Right lobe of liver (tissue), 6 donors: ENCODE data around the gene VAV3. TPM values are rescaled to one million over a fixed set of nuclear protein-coding genes. Genes with fewer than 3 reads are reported as not detected.

ENCODE experiments used
- ATAC-seq, 4 donors: fragments of 200-7000 bp; cut with Tn5 transposase; one replicate each; pipeline ENCODE4 v1.9.1; 2020; ENCODE audit warnings: mild to moderate bottlenecking in 4 of 4, moderate library complexity in 4 of 4
- DNase-seq, 3 donors: peaks; one replicate each; pipeline ENCODE4 v3.0.0-alpha.2; 2020
- H3K27ac ChIP-seq, 3 donors: fragments of 200-600 bp; one replicate each; pipeline ENCODE4 v1.8.0; 2022
- H3K27me3 ChIP-seq, 2 donors: fragments of 200-600 bp; one replicate each; pipeline ENCODE4 v1.8.0; 2022
- H3K36me3 ChIP-seq, 4 donors: fragments of 200-600 bp; sonication (generic) in 1 of 4; one replicate each; pipeline versions ENCODE4 v1.5.1 to v1.8.0; 2017 to 2022; ENCODE audit warnings: control low read depth in 1 of 4
- H3K4me1 ChIP-seq, 4 donors: fragments of 200-600 bp; sonication (generic) in 1 of 4; one replicate each; pipeline versions ENCODE4 v1.5.1 to v1.8.0; 2017 to 2022; ENCODE audit warnings: control low read depth in 1 of 4
- H3K4me3 ChIP-seq, 3 donors: fragments of 200-600 bp; one replicate each; pipeline ENCODE4 v1.8.0; 2022
- H3K9me3 ChIP-seq, 4 donors: fragments of 200-600 bp; sonication (generic) in 1 of 4; one replicate each; pipeline versions ENCODE4 v1.5.1 to v1.8.0; 2017 to 2022; ENCODE audit warnings: control low read depth in 1 of 4
- POLR2A ChIP-seq: fragments of 450-650 bp; IDR thresholded peaks from one replicate; pipeline ENCODE4 v1.6.1; 2017; ENCODE audit warnings: antibody characterized with exemption, mild to moderate bottlenecking
- WGBS: methylation state at CpG from one replicate; pipeline ENCODE4 v1.1.6; 2018; ENCODE audit warnings: low coverage, low lambda C conversion rate; ENCODE audit not compliant: insufficient coverage; ENCODE audit errors: missing lambda C conversion rate; 5-methylcytosine and 5-hydroxymethylcytosine counted together
- intact Hi-C, 2 donors: fragments of 100-400 bp; cut with DNase I; formaldehyde crosslinking; loops; one replicate each; pipeline versions ENCODE4 v1.11.2 to v1.14.1; 2022
- total RNA-seq, 6 experiments: library from RNA; depleted of rRNA in 2 of 6; stranded (reverse); fragments of >200 nt in 2 of 6; fragmentation: NEBNext Ultra II Directional in 3 of 6; extraction: Animal tissue kit (Norgen Biotek cat#: 25700) in 3 of 6; gene quantifications; one replicate each; pipeline versions ENCODE4 v1.1.0 to v1.2.4, GENCODE V29; 2016 to 2023
- TF ChIP-seq, protein P1 (sequence below), 4 donors: fragments of 200-600 bp in 3 of 4; fragments of 450-650 bp in 1 of 4; IDR thresholded peaks; one replicate each; pipeline versions ENCODE4 v1.5.1 to v1.8.0; 2016 to 2022; ENCODE audit warnings: antibody characterized with exemption in 4 of 4, mild to moderate bottlenecking in 2 of 4
- donor health status: DM: no; HTN: yes; CAD: no.
- donor health status: DM: no; HTN: no; CAD: no.
- donor health status: DM: no; HTN: no; CAD: no.
- donor health status: DM: no; HTN: yes; CAD: no.
- donor health status: DM: no; HTN: yes; CAD: no.

Gene VAV3
- total RNA-seq, 6 experiments from 2014 or later: 0.77 to 3.6 (median 1.5) TPM

DNA sequence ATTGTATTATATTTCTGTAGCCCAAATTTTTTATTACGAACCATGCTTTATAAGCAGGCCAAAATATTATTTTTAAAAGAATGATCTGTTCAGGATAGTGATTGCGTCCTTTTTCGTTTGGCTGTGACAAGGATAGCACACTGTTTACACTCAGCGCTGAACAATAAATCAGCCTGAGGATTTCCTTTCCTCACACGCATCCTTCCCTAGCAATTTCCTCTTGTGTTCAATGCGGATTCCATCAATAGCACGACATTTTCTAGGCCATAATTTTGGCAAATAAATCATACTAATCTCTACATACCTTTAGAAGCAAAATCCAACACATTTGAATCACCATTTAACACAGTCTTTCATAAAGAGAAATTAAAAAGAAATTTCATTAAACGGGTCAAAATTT lies 1.6 kb upstream of the VAV3 start:
- peaks cover 0 to 7% (median 0%) of the 10 kb centered on the region in 4 donors for H3K4me1 ChIP-seq
- H3K36me3 ChIP-seq: no peaks in the 10 kb centered on the region
- no peak overlapping the region for H3K4me3 ChIP-seq
- H3K9me3 ChIP-seq: no peaks in the 10 kb centered on the region
- H3K27me3 ChIP-seq: no peaks in the 10 kb centered on the region
- DNase-seq: no peak
- no peak for TF ChIP-seq POLR2A
- TF ChIP-seq, protein P1, sequence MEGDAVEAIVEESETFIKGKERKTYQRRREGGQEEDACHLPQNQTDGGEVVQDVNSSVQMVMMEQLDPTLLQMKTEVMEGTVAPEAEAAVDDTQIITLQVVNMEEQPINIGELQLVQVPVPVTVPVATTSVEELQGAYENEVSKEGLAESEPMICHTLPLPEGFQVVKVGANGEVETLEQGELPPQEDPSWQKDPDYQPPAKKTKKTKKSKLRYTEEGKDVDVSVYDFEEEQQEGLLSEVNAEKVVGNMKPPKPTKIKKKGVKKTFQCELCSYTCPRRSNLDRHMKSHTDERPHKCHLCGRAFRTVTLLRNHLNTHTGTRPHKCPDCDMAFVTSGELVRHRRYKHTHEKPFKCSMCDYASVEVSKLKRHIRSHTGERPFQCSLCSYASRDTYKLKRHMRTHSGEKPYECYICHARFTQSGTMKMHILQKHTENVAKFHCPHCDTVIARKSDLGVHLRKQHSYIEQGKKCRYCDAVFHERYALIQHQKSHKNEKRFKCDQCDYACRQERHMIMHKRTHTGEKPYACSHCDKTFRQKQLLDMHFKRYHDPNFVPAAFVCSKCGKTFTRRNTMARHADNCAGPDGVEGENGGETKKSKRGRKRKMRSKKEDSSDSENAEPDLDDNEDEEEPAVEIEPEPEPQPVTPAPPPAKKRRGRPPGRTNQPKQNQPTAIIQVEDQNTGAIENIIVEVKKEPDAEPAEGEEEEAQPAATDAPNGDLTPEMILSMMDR (IDR thresholded peaks at IDR 0.05): no peak
- 52% methylated on average over 8 of the region's 8 CpGs for WGBS
- intact Hi-C loops: no loop called here
- ATAC-seq: peak in 2 of 4 donors; percentile 15 to 55
- no peak overlapping the region for H3K27ac ChIP-seq

DNA sequence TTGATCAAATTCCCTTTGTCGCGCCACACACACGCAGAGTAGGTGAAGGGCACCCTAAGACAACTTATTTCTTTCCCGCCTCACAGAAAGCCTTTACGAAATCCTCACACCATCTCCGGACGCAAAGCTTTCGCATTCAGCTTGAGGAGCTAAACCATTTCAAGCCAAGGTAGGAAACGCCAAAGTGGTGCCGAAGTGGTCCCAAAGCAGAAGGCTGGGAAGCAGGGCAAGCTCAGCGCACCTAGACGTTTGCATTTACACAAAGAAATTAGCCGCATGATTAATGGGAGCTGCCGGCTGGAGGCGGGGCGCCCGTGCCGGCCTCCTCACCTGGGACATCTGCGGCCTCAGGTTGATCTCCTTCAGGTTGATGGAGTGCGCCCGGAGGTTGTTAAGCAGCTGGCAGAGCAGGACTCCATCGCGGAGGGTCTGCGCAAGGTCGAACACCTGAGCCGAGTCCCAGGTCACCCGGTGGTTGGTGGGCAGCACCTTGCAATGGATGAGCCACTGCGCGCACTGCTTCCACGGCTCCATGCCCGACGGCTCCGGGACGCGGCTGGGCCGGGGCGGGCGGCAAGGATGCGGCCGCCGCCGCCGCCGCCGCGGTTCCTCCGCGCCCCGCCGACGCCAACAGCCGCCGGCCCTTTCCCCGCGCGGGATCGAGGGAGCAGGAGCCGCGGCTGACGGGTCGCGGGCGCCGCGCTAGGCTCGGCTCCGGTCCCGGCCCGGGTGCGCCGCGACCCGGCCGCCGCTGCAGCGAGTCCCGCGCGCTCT lies 457 bp downstream of the VAV3 start:
- Histone ChIP-seq H3K36me3 (no peaks in the 10 kb centered on the region), H3K9me3 (no peaks in the 10 kb centered on the region), H3K4me1 (peaks cover 0 to 7% (median 0%) of the 10 kb centered on the region in 4 donors), H3K4me3 (peak overlapping the region; percentile 43 to 54 (median 44)), H3K27ac (peak overlapping the region; percentile 31 to 40 (median 39)), H3K27me3 (no peaks in the 10 kb centered on the region)
- intact Hi-C loops: no loop called here
- TF ChIP-seq POLR2A: no peak
- TF ChIP-seq, protein P1 (IDR thresholded peaks at IDR 0.05): no peak
- DNase-seq: peak; percentile 25 to 61 (median 53)
- ATAC-seq: peak in 2 of 4 donors; percentile 8 to 12
- 1% methylated on average over 15 of the region's 79 CpGs for WGBS

DNA sequence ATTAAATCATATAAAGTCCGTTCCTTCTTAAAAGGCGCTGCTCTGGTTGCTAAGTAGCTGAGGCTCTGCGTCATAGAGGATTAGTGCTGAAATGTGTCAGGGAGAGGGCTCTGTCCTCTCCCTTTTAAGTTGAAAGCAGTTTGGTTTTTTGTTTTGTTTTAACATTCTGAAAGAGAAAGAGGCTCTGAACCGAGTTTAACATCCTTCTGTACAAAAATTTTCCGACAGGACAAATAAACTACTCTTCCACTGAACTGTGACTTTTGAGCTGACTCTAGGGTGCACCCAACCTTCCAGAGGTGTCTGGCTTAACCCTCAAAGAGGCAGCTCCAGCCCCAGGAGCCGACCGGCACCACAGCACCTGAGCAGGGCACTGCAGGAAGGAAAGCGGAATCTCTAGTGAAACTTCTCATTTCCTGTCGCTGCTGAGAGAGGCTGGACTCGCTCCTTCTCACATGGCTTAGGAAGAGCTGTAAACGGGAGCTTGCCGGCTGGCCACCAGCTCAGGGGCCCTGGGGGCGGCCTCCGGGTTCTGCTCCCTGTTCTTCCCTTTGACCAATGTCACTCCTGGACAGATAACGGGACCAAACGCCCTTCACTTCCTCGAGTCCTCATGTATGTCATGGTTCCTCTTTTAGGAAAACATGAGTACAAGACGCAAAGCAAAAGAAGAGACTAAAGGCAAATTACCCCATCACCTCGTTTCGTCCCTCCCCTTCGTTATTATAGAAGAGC lies 1.2 kb downstream of the VAV3 start:
- no peaks in the 10 kb centered on the region for H3K9me3 ChIP-seq
- peak; percentile 54 to 58 (median 56) for ATAC-seq
- TF ChIP-seq POLR2A: no peak
- TF ChIP-seq, protein P1 (IDR thresholded peaks at IDR 0.05): no peak
- peak; percentile 31 to 56 (median 52) for DNase-seq
- no peaks in the 10 kb centered on the region for H3K36me3 ChIP-seq
- WGBS: 6% methylated on average over 18 of the region's 21 CpGs
- peaks cover 0 to 7% (median 0%) of the 10 kb centered on the region in 4 donors for H3K4me1 ChIP-seq
- intact Hi-C loops: no loop called here
- peak overlapping the region; percentile 39 to 57 (median 40) for H3K27ac ChIP-seq
- H3K27me3 ChIP-seq: no peaks in the 10 kb centered on the region
- H3K4me3 ChIP-seq: peak overlapping the region; percentile 43 to 54 (median 44)

DNA sequence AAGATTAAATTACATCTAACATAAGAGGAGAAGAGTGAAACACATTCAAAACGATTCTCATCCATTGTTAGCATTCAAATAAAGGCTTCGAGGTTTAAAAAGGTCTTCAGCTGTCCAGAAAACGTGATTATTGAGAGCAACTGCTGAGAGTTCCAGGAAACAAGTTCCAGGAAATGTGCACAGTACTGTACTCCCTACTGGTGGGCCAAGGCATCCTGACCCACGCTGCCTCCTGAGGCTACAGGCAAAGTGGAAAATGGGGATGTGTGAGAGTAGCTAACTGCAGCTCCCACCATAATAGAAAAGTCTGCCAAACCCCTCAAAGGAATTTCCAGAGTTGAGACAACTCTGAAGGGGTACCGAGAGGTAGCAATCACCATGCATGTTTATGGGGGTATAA lies 2.0 kb downstream of the VAV3 start:
- Histone ChIP-seq H3K27ac (peak overlapping the region in 2 of 3 donors; percentile 39 to 57), H3K9me3 (no peaks in the 10 kb centered on the region), H3K4me1 (peaks cover 0 to 7% (median 0%) of the 10 kb centered on the region in 4 donors), H3K4me3 (peak overlapping the region in 1 of 3 donors; percentile 54), H3K27me3 (no peaks in the 10 kb centered on the region), H3K36me3 (no peaks in the 10 kb centered on the region)
- no peak for DNase-seq
- intact Hi-C loops: no loop called here
- TF ChIP-seq POLR2A: no peak
- TF ChIP-seq, protein P1 (IDR thresholded peaks at IDR 0.05): no peak
- ATAC-seq: peak; percentile 18 to 48 (median 31)
- WGBS: 3% methylated on average over 5 of the region's 5 CpGs
